Femur (tissue), 1 donor: ENCODE measurements around the gene TERC.
"Not testable (repeated sequence)": the region's sequence is repeated elsewhere in the genome, so short reads cannot be mapped to it uniquely, and the experiment has no call there.

ENCODE experiments used
- DNase-seq: peaks from one replicate; pipeline ENCODE4 v3.0.0-alpha.2; 2017

Gene TERC

GRCh38 chr3:169771497-169772304 is 6.8 kb upstream of the TERC start:
- DNase-seq: peak; percentile 74

- DNase-seq: peak; percentile 80
These were observed 4.7 kb upstream of the TERC start, which contains the start of gene ACTRT3 for GRCh38 chr3:169769287-169770181. TSS of gene ACTRT3 (minus strand) at chr3:169769561. CDS start at chr3:169769520, 41 bp downstream.

- DNase-seq: peak; percentile 80
These were observed 463 bp downstream of the TERC start for GRCh38 chr3:169764312-169764881.

GRCh38 chr3:169760479-169760878 is 4.4 kb downstream of the TERC start:
- no peak for DNase-seq

GRCh38 chr3:169759256-169759655 is 5.6 kb downstream of the TERC start:
- no peak for DNase-seq

- DNase-seq: no peak
These were observed 6.4 kb downstream of the TERC start for GRCh38 chr3:169758359-169758994.

- no peak for DNase-seq
These were observed 9.4 kb downstream of the TERC start for GRCh38 chr3:169755488-169755887.

GRCh38 chr3:169754711-169755110 is 10.1 kb downstream of the TERC start:
- DNase-seq: no peak

GRCh38 chr3:169751875-169752274 is 13.0 kb downstream of the TERC start:
- DNase-seq: no peak

GRCh38 chr3:169750665-169751064 is 14.2 kb downstream of the TERC start:
- DNase-seq: no peak

- DNase-seq: no peak
These were observed 16.2 kb downstream of the TERC start for GRCh38 chr3:169748670-169749069.

- DNase-seq: no peak
These were observed 17.9 kb downstream of the TERC start for GRCh38 chr3:169746924-169747323.

GRCh38 chr3:169744366-169745054 is 20.4 kb downstream of the TERC start:
- DNase-seq: no peak

- DNase-seq: no peak
These were observed 25.8 kb downstream of the TERC start for GRCh38 chr3:169739067-169739466.

- not testable (repeated sequence) for DNase-seq
These were observed 33.0 kb downstream of the TERC start for GRCh38 chr3:169731857-169732256.

- DNase-seq: no peak
These were observed 42.1 kb downstream of the TERC start for GRCh38 chr3:169722724-169723123.

GRCh38 chr3:169718415-169718814 is 46.4 kb downstream of the TERC start:
- not testable (repeated sequence) for DNase-seq
